Keratinocyte (primary cell): ENCODE data around the gene HBZ. TPM values are rescaled to one million over a fixed set of nuclear protein-coding genes. Genes with fewer than 3 reads are reported as not detected.

Source experiments
- DNase-seq: peaks from one replicate; pipeline ENCODE4 v3.0.0-alpha.2; 2011; ENCODE audit warnings: low read depth, missing footprints, low spot score
- FAIRE-seq: peaks from 2 replicates; lab custom pipeline; 2011; peaks lifted over from hg19 to GRCh38; lab: Jason Lieb, UNC
- H2AFZ ChIP-seq: 2 replicates; pipeline ENCODE4 v1.6.0; 2012; ENCODE audit warnings: low read length, control low read depth, inconsistent platforms; ENCODE audit not compliant: control insufficient read depth
- H3K27ac ChIP-seq: 2 replicates; pipeline ENCODE4 v1.5.1; 2011; ENCODE audit warnings: low read length; ENCODE audit not compliant: control insufficient read depth, insufficient read depth
- H3K27me3 ChIP-seq: 3 replicates; pipeline ENCODE4 v1.6.0; 2011; ENCODE audit warnings: low read length; ENCODE audit not compliant: control insufficient read depth, insufficient read depth; ENCODE audit errors: extremely low read depth
- H3K36me3 ChIP-seq, 2 experiments: 2 replicates in 1 of 2; 3 replicates in 1 of 2; pipeline ENCODE4 v1.5.1; 2011; ENCODE audit warnings: low read length in 2 of 2, mild to moderate bottlenecking in 1 of 2; ENCODE audit not compliant: control insufficient read depth in 2 of 2, insufficient read depth in 2 of 2; ENCODE audit errors: extremely low read depth in 1 of 2
- H3K4me1 ChIP-seq: 3 replicates; pipeline ENCODE4 v1.5.1; 2011; ENCODE audit warnings: low read length; ENCODE audit not compliant: control insufficient read depth, insufficient read depth; ENCODE audit errors: extremely low read depth
- H3K4me2 ChIP-seq: 3 replicates; pipeline ENCODE4 v1.6.0; 2011; ENCODE audit warnings: low read depth, low read length; ENCODE audit not compliant: control insufficient read depth, insufficient read depth; ENCODE audit errors: extremely low read depth
- H3K4me3 ChIP-seq, 3 experiments: fragments of 200-600 bp in 1 of 3; sonication (generic) in 1 of 3; 2 replicates in 2 of 3; 3 replicates in 1 of 3; pipeline ENCODE4 v1.5.1; 2011 to 2016; ENCODE audit warnings: low read length in 3 of 3, mild to moderate bottlenecking in 3 of 3, control low read depth in 2 of 3, inconsistent platforms in 1 of 3, low read depth in 1 of 3, mixed read lengths in 1 of 3, mixed run types in 1 of 3, moderate library complexity in 1 of 3; ENCODE audit not compliant: control insufficient read depth in 2 of 3, insufficient read depth in 2 of 3; ENCODE audit errors: extremely low read depth in 1 of 3
- H3K79me2 ChIP-seq: 2 replicates; pipeline ENCODE4 v1.6.0; 2012; ENCODE audit warnings: low read length; ENCODE audit not compliant: control insufficient read depth, insufficient read depth
- H3K9ac ChIP-seq: 3 replicates; pipeline ENCODE4 v1.6.0; 2011; ENCODE audit warnings: low read length; ENCODE audit not compliant: control insufficient read depth, insufficient read depth; ENCODE audit errors: extremely low read depth
- H3K9me1 ChIP-seq: 3 replicates; pipeline ENCODE4 v1.6.0; 2011; ENCODE audit warnings: low read length; ENCODE audit not compliant: control insufficient read depth, insufficient read depth; ENCODE audit errors: extremely low read depth
- H3K9me3 ChIP-seq: 2 replicates; pipeline ENCODE4 v1.5.1; 2012; ENCODE audit warnings: low read depth, low read length; ENCODE audit not compliant: control insufficient read depth
- H4K20me1 ChIP-seq: 3 replicates; pipeline ENCODE4 v1.6.0; 2011; ENCODE audit warnings: low read length; ENCODE audit not compliant: control insufficient read depth, insufficient read depth; ENCODE audit errors: extremely low read depth
- EZH2 ChIP-seq: IDR thresholded peaks from one replicate; pipeline ENCODE4 v1.6.1; 2012; ENCODE audit warnings: inconsistent platforms, mild to moderate bottlenecking, low read length, moderate library complexity
- dilution Hi-C: fragments of 300-500 bp; cut with MboI; formaldehyde crosslinking; loops from one replicate; pipeline ENCODE4 v1.7.0; 2020; ENCODE audit warnings: low sequenced_read_pairs; ENCODE audit not compliant: extremely low pct_ligation_motif_present
- polyA plus RNA-seq, 5 experiments: library from polyadenylated mRNA; depleted of rRNA in 3 of 5; stranded (reverse) in 3 of 5; stranded (forward) in 1 of 5; unstranded in 1 of 5; fragments of >200 nt; gene quantifications; 1 replicate in 1 of 5; 2 replicates in 3 of 5; 3 replicates in 1 of 5; pipeline versions ENCODE4 v1.2.1 to v1.2.3, GENCODE V29; 2011 to 2012; ENCODE audit warnings: missing spikeins in 2 of 5, low read depth in 1 of 5, low replicate concordance in 1 of 5
- TF ChIP-seq, protein P1 (sequence below), 3 experiments: IDR thresholded peaks in 1 of 3; conservative IDR thresholded peaks in 1 of 3; optimal IDR thresholded peaks in 1 of 3; 2 replicates in 2 of 3; 3 replicates in 1 of 3; pipeline versions ENCODE3 to v1.5.1; 2011; ENCODE audit warnings: low read length in 3 of 3, mild to moderate bottlenecking in 3 of 3, moderate library complexity in 2 of 3, control low read depth in 1 of 3, inconsistent platforms in 1 of 3; ENCODE audit not compliant: insufficient read depth in 2 of 3; ENCODE audit errors: extremely low read depth in 1 of 3

HBZ gene
- polyA plus RNA-seq, 1 donor (not counting 4 experiments of a cell fraction or from before 2014, with no cell fraction given), result not detected

DNA sequence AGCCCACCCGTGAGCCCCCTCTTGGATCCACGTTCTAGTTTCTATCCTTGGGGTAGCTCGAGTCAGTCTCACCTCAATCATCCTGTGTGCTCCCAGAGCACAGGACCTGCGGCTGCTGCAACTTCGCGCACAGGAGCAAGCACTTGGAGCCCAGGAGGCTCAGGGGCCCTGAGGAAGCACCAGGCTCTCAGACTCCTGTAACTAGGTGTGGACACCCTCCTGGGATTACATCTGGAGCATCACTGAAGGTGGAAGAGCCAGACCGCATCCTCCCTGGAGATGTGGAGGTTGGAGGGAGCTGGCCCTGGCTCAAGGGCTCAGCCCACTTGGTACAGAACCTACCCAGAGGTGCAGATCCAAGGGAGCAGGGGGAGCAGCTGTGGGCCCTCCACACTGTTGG lies 30.6 kb downstream of the HBZ start:
- dilution Hi-C loops, result no loop called here
- Histone ChIP-seq H3K27ac (no peak overlapping the region), H3K9me3 (no peaks in the 10 kb centered on the region), H3K9me1 (no peaks in the 10 kb centered on the region), H3K4me2 (no peak overlapping the region), H3K36me3 (peaks cover 6 to 11% of the 10 kb centered on the region in 2 experiments), H3K79me2 (no peaks in the 10 kb centered on the region), H2AFZ (no peak overlapping the region), H4K20me1 (no peaks in the 10 kb centered on the region), H3K9ac (no peak overlapping the region), H3K4me1 (peaks cover 8% of the 10 kb centered on the region), H3K27me3 (peaks cover 29% of the 10 kb centered on the region), H3K4me3 (no peak overlapping the region)
- TF ChIP-seq, protein P1, sequence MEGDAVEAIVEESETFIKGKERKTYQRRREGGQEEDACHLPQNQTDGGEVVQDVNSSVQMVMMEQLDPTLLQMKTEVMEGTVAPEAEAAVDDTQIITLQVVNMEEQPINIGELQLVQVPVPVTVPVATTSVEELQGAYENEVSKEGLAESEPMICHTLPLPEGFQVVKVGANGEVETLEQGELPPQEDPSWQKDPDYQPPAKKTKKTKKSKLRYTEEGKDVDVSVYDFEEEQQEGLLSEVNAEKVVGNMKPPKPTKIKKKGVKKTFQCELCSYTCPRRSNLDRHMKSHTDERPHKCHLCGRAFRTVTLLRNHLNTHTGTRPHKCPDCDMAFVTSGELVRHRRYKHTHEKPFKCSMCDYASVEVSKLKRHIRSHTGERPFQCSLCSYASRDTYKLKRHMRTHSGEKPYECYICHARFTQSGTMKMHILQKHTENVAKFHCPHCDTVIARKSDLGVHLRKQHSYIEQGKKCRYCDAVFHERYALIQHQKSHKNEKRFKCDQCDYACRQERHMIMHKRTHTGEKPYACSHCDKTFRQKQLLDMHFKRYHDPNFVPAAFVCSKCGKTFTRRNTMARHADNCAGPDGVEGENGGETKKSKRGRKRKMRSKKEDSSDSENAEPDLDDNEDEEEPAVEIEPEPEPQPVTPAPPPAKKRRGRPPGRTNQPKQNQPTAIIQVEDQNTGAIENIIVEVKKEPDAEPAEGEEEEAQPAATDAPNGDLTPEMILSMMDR (optimal IDR thresholded peaks at IDR 0.05 in 1 of 3, IDR thresholded peaks at IDR 0.05 in 1 of 3, conservative IDR thresholded peaks at IDR 0.05 in 1 of 3; ENCODE audit: extremely low read depth in 1 of 3, insufficient read depth in 2 of 3, low read length in 3 of 3), result no peak
- TF ChIP-seq EZH2, result no peak
- no peak for DNase-seq
- FAIRE-seq, result no peak

DNA sequence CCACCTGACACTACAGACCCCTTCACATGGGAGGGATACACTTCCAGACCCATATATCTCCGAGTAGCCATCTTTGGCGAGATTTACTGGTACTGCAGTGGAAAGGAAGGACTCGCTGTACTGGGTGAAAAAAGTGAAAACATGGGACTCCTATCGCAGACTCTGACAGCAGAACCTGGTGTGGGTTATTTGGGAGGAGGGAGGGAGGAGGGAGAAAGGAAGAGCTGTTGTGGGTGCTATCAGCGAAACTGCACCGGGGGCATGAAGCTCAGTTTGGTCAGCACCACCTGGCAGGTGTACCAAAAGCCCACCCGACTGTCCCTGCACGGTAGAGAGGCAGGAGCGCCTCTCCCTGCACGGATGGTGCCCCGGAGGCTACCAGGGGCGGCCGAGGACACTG lies 32.8 kb downstream of the HBZ start:
- TF ChIP-seq, protein P1 (optimal IDR thresholded peaks at IDR 0.05 in 1 of 3, IDR thresholded peaks at IDR 0.05 in 1 of 3, conservative IDR thresholded peaks at IDR 0.05 in 1 of 3; ENCODE audit: extremely low read depth in 1 of 3, insufficient read depth in 2 of 3, low read length in 3 of 3), result no peak
- TF ChIP-seq EZH2, result no peak
- H2AFZ ChIP-seq, result no peak overlapping the region
- H3K27ac ChIP-seq, result no peak overlapping the region
- DNase-seq (no peak), FAIRE-seq (no peak)
- H3K36me3 ChIP-seq, result peaks cover 19 to 20% of the 10 kb centered on the region in 2 experiments
- H3K4me1 ChIP-seq, result peaks cover 8% of the 10 kb centered on the region
- H3K4me3 ChIP-seq, result no peak overlapping the region
- no peak overlapping the region for H3K4me2 ChIP-seq
- H3K79me2 ChIP-seq, result no peaks in the 10 kb centered on the region
- no peak overlapping the region for H3K9ac ChIP-seq
- H3K27me3 ChIP-seq, result peaks cover 10% of the 10 kb centered on the region
- no peaks in the 10 kb centered on the region for H3K9me1 ChIP-seq
- no peaks in the 10 kb centered on the region for H4K20me1 ChIP-seq
- H3K9me3 ChIP-seq, result no peaks in the 10 kb centered on the region
- dilution Hi-C loops, result no loop called here
